ENCODE data around the gene PAN2. TPM values are rescaled to one million over a fixed set of nuclear protein-coding genes. Genes with fewer than 3 reads are reported as not detected.
A peak's percentile ranks its signal among the peaks of the same experiment; 100 is the strongest.

Gene PAN2
- total RNA-seq, 1 donor from 2014 or later, result 10.9 TPM

- DNase-seq (ENCODE audit: low read depth in 2 of 2), result no peak
These were observed 66.2 kb downstream of the PAN2 start for GRCh38 chr12:56267443-56268071.

DNA sequence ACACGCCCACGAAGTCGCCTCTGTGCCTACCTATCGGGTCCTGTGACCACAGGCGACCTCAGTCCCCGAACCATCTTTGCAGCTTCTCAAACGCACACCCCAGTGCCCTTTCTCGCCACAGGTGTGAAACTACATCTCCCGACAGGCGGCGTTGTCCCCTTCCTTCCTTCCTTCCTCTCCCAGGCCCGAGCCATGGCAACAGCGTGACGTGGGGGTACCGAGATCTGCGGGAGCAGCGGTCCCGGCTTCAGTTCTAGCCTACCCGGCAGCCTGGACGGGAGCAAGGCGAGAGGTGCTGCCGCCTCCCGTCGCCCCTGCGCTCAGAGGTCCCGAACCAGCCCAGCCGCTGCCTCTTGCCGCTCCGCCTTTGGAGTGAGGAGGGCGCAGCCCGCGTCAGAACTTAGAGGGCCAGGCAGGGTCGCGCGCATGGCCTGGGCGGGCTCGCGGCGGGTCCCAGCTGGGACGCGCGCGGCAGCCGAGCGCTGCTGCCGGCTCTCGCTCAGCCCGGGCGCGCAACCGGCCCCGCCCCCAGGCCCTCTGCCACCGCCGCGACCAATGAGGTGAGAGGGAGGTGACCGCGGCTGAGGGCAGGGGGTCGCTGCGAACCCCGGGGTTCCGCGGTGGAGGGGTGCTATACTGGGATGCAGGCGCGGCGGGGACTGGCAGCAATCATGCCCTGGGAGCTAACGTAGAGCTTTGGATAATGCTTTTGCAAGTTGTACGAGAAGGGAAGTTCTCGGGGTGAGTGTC, 66.9 kb downstream of the PAN2 start, which contains the start of gene COQ10A:
COQ10A (plus strand) TSS at position 250 of the 750 bp plus-strand sequence; CDS start at position 427, 177 bp downstream.
- DNase-seq (ENCODE audit: low read depth in 2 of 2), result peak; percentile 85 to 88

Other genes starting within 250 kb of the PAN2 start
- 80.8 and 102 TPM in 2 replicates for gene PA2G4, start 229.4 kb downstream of the PAN2 start, total RNA-seq
- 2,546 and 2,559 TPM in 2 replicates for gene RPL41, start 217.4 kb downstream of the PAN2 start, total RNA-seq
- 2.6 and 5.0 TPM in 2 replicates for gene ZC3H10, start 215.7 kb downstream of the PAN2 start, total RNA-seq
- gene ESYT1, start 205.7 kb downstream of the PAN2 start, total RNA-seq, result 270 and 326 TPM in 2 replicates
- 63.6 and 75.0 TPM in 2 replicates for gene MYL6B, start 181.4 kb downstream of the PAN2 start, total RNA-seq
- 2,671 and 3,118 TPM in 2 replicates for gene MYL6, start 175.6 kb downstream of the PAN2 start, total RNA-seq
- 31.4 and 45.8 TPM in 2 replicates for gene SMARCC2, start 144.5 kb downstream of the PAN2 start, total RNA-seq
- 42.5 and 73.0 TPM in 2 replicates for gene RNF41, start 112.1 kb downstream of the PAN2 start, total RNA-seq
- 17.5 and 21.1 TPM in 2 replicates for gene NABP2, start 109.7 kb downstream of the PAN2 start, total RNA-seq
- not detected in 2 replicates for gene SLC39A5, start 103.9 kb downstream of the PAN2 start, total RNA-seq
- 8.3 and 10.7 TPM in 2 replicates for gene ANKRD52, start 75.6 kb downstream of the PAN2 start, total RNA-seq
- gene COQ10A, start 67.1 kb downstream of the PAN2 start, total RNA-seq, result 5.9 and 7.9 TPM in 2 replicates
- 75.6 and 111 TPM in 2 replicates for gene CS, start 33.7 kb downstream of the PAN2 start, total RNA-seq
- gene CNPY2, start 18.0 kb downstream of the PAN2 start, total RNA-seq, result 55.6 and 69.2 TPM in 2 replicates
- gene IL23A, start 4.9 kb upstream of the PAN2 start, total RNA-seq, result under 0.01 TPM in 1 of 2 replicates, not detected in the other
- 34.7 and 79.4 TPM in 2 replicates for gene STAT2, start 26.1 kb upstream of the PAN2 start, total RNA-seq
- gene APOF, start 28.9 kb upstream of the PAN2 start, total RNA-seq, result not detected in 2 replicates
- gene TIMELESS, start 115.4 kb upstream of the PAN2 start, total RNA-seq, result 7.3 and 8.3 TPM in 2 replicates
- under 0.01 and 0.40 TPM in 2 replicates for gene MIP, start 120.7 kb upstream of the PAN2 start, total RNA-seq
- gene SPRYD4, start 134.6 kb upstream of the PAN2 start, total RNA-seq, result 1.3 and 1.8 TPM in 2 replicates
- 0.20 TPM in 1 of 2 replicates, not detected in the other for gene GLS2, start 154.2 kb upstream of the PAN2 start, total RNA-seq
- gene RBMS2, start 187.8 kb upstream of the PAN2 start, total RNA-seq, result 26.2 and 33.1 TPM in 2 replicates